ENCODE results near the gene TFPI2.

TFPI2 gene

DNA sequence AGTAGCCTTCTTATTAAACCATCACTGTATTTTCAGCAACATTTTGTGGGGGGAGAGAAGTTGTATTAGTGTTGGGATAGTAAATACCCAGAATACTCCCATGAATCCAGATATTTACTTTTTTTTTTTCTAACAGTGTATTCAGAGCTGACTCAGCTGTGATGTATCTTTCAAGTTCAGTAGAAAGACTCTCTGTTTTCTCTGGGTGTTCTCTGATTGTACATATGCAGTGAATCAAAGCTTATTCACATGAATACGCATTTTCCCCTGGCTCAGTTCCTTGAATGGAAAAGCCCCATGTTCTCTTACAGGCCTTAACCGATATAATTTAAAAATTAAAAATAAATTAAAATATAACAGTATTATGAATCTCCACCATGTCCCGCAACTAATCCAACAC lies 1.3 kb downstream of the TFPI2 start:
- no peak for DNase-seq (ENCODE audit: insufficient read length, low spot score)
- TF ChIP-seq TAF1 (IDR thresholded peaks at IDR 0.05; ENCODE audit: low read depth, low read length) (no peak), POLR2A (IDR thresholded peaks at IDR 0.05; ENCODE audit: low read depth, low read length) (no peak), POU2F2 (IDR thresholded peaks at IDR 0.05; ENCODE audit: low read depth, low read length) (no peak), PAX5 (IDR thresholded peaks at IDR 0.05; ENCODE audit: insufficient read depth, low read length, severe bottlenecking) (no peak), SPI1 (IDR thresholded peaks at IDR 0.05; ENCODE audit: low read depth, low read length) (no peak), POLR2AphosphoS5 (IDR thresholded peaks at IDR 0.05; ENCODE audit: low read depth, low read length) (no peak)
- FAIRE-seq: no peak

- TF ChIP-seq SPI1 (IDR thresholded peaks at IDR 0.05; ENCODE audit: low read depth, low read length): no peak
- TF ChIP-seq TAF1 (IDR thresholded peaks at IDR 0.05; ENCODE audit: low read depth, low read length): no peak
- TF ChIP-seq PAX5 (IDR thresholded peaks at IDR 0.05; ENCODE audit: insufficient read depth, low read length, severe bottlenecking): no peak
- no peak for TF ChIP-seq POU2F2 (IDR thresholded peaks at IDR 0.05; ENCODE audit: low read depth, low read length)
- TF ChIP-seq POLR2A (IDR thresholded peaks at IDR 0.05; ENCODE audit: low read depth, low read length): no peak
- TF ChIP-seq POLR2AphosphoS5 (IDR thresholded peaks at IDR 0.05; ENCODE audit: low read depth, low read length): no peak
- DNase-seq (ENCODE audit: insufficient read length, low spot score): no peak
- FAIRE-seq: no peak
Observed at GRCh38 chr7:93884541-93884940, 6.0 kb downstream of the TFPI2 start.

GRCh38 chr7:93883917-93884345 lies 6.6 kb downstream of the TFPI2 start:
- no peak for TF ChIP-seq POU2F2 (IDR thresholded peaks at IDR 0.05; ENCODE audit: low read depth, low read length)
- TF ChIP-seq TAF1 (IDR thresholded peaks at IDR 0.05; ENCODE audit: low read depth, low read length): no peak
- no peak for TF ChIP-seq PAX5 (IDR thresholded peaks at IDR 0.05; ENCODE audit: insufficient read depth, low read length, severe bottlenecking)
- TF ChIP-seq POLR2A (IDR thresholded peaks at IDR 0.05; ENCODE audit: low read depth, low read length): no peak
- TF ChIP-seq SPI1 (IDR thresholded peaks at IDR 0.05; ENCODE audit: low read depth, low read length): no peak
- DNase-seq (ENCODE audit: insufficient read length, low spot score) (no peak), FAIRE-seq (no peak)

DNA sequence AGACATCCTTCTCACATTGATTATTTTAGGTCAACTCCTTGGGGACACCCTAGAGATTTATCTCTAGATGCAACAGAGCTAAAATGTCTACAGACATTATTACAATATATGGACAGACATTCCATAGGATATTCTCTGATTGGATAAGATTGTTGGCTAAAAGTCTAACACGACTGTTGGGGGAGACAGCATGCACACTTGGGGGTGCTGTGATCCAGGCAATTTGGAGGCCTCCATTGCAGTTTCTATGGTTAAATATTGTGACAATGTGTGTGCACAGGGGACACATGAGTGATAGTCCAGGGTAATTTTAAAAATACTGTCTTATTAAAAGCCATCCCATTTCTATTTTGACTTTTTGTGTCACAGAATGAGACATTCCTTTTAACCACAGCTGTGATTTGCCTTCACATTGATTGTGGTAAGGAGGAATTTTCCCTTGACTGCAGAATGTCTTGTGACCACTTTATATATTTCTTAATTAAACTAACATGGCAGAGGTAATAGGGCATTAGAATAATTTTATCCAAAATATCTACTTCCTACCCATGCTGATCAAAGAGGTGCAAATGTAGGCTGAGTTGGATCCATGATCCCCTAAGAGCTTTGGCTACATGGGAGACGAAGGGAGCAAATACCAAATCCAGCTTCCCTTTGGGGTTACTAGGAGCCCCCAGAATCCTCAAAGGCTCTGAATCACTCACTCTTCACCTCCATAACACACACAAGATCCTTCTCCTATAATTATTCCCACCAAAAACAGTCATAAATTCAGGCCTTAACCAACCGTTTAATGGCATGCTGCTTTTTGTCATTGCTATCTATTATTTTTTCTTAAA lies 7.3 kb downstream of the TFPI2 start:
- TF ChIP-seq SPI1 (IDR thresholded peaks at IDR 0.05; ENCODE audit: low read depth, low read length) (no peak), PAX5 (IDR thresholded peaks at IDR 0.05; ENCODE audit: insufficient read depth, low read length, severe bottlenecking) (no peak), POLR2A (IDR thresholded peaks at IDR 0.05; ENCODE audit: low read depth, low read length) (no peak), POLR2AphosphoS5 (IDR thresholded peaks at IDR 0.05; ENCODE audit: low read depth, low read length) (no peak)
- DNase-seq (ENCODE audit: insufficient read length, low spot score): no peak
- FAIRE-seq: no peak

DNA sequence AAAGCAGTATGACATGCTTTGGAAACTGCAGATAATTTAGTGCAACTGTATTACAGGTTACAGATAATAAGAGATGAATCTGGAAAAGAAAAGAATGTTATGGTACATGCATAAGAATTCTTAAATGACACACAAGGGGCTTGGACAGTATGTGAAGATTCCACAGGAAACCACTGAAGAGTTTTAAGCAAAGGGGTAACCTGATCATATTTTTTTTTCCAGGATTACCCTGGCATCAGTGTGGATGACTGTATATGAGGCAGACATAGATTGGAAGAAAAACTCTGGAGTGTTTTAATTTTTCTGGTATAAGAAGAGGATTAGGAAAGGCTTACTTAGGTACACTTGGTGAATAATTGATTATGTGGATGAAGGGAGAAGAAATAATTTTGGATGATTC lies 8.1 kb downstream of the TFPI2 start:
- TF ChIP-seq POLR2A (IDR thresholded peaks at IDR 0.05; ENCODE audit: low read depth, low read length) (no peak), POU2F2 (IDR thresholded peaks at IDR 0.05; ENCODE audit: low read depth, low read length) (no peak), POLR2AphosphoS5 (IDR thresholded peaks at IDR 0.05; ENCODE audit: low read depth, low read length) (no peak), TAF1 (IDR thresholded peaks at IDR 0.05; ENCODE audit: low read depth, low read length) (no peak), SPI1 (IDR thresholded peaks at IDR 0.05; ENCODE audit: low read depth, low read length) (no peak), PAX5 (IDR thresholded peaks at IDR 0.05; ENCODE audit: insufficient read depth, low read length, severe bottlenecking) (no peak)
- FAIRE-seq (no peak), DNase-seq (ENCODE audit: insufficient read length, low spot score) (no peak)

DNA sequence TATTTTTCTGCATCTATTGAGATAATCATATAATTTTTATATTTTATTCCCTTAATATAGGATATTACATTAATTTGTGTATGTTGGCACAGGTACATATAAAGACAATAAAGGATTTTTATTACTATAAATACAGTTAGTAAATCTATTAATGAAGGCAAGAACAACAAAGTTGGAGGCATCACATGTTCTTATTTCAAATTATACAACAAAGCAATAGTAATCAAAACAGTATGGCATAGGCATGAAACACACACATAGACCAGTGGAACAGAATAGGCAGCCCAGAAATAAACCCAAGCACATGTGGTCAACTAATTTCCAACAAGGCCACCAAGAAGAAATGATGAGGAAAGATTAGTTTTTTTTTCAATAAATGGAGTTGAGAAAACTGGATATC lies 11.2 kb downstream of the TFPI2 start:
- DNase-seq (ENCODE audit: insufficient read length, low spot score): no peak
- FAIRE-seq: no peak
- TF ChIP-seq POU2F2 (IDR thresholded peaks at IDR 0.05; ENCODE audit: low read depth, low read length) (no peak), SPI1 (IDR thresholded peaks at IDR 0.05; ENCODE audit: low read depth, low read length) (no peak), POLR2AphosphoS5 (IDR thresholded peaks at IDR 0.05; ENCODE audit: low read depth, low read length) (no peak), PAX5 (IDR thresholded peaks at IDR 0.05; ENCODE audit: insufficient read depth, low read length, severe bottlenecking) (no peak), POLR2A (IDR thresholded peaks at IDR 0.05; ENCODE audit: low read depth, low read length) (no peak), TAF1 (IDR thresholded peaks at IDR 0.05; ENCODE audit: low read depth, low read length) (no peak)

GRCh38 chr7:93877742-93878141 lies 12.8 kb downstream of the TFPI2 start:
- DNase-seq (ENCODE audit: insufficient read length, low spot score) (no peak), FAIRE-seq (no peak)
- TF ChIP-seq SPI1 (IDR thresholded peaks at IDR 0.05; ENCODE audit: low read depth, low read length) (no peak), POU2F2 (IDR thresholded peaks at IDR 0.05; ENCODE audit: low read depth, low read length) (no peak), POLR2AphosphoS5 (IDR thresholded peaks at IDR 0.05; ENCODE audit: low read depth, low read length) (no peak), TAF1 (IDR thresholded peaks at IDR 0.05; ENCODE audit: low read depth, low read length) (no peak), POLR2A (IDR thresholded peaks at IDR 0.05; ENCODE audit: low read depth, low read length) (no peak), PAX5 (IDR thresholded peaks at IDR 0.05; ENCODE audit: insufficient read depth, low read length, severe bottlenecking) (no peak)

- FAIRE-seq (no peak), DNase-seq (ENCODE audit: insufficient read length, low spot score) (no peak)
- TF ChIP-seq SPI1 (IDR thresholded peaks at IDR 0.05; ENCODE audit: low read depth, low read length) (no peak), POLR2A (IDR thresholded peaks at IDR 0.05; ENCODE audit: low read depth, low read length) (no peak), POU2F2 (IDR thresholded peaks at IDR 0.05; ENCODE audit: low read depth, low read length) (no peak), TAF1 (IDR thresholded peaks at IDR 0.05; ENCODE audit: low read depth, low read length) (no peak), POLR2AphosphoS5 (IDR thresholded peaks at IDR 0.05; ENCODE audit: low read depth, low read length) (no peak), PAX5 (IDR thresholded peaks at IDR 0.05; ENCODE audit: insufficient read depth, low read length, severe bottlenecking) (no peak)
Observed at GRCh38 chr7:93873998-93874574, 16.5 kb downstream of the TFPI2 start.

GRCh38 chr7:93866886-93867285 lies 23.7 kb downstream of the TFPI2 start:
- TF ChIP-seq POLR2AphosphoS5 (IDR thresholded peaks at IDR 0.05; ENCODE audit: low read depth, low read length) (no peak), SPI1 (IDR thresholded peaks at IDR 0.05; ENCODE audit: low read depth, low read length) (no peak), POLR2A (IDR thresholded peaks at IDR 0.05; ENCODE audit: low read depth, low read length) (no peak), TAF1 (IDR thresholded peaks at IDR 0.05; ENCODE audit: low read depth, low read length) (no peak), POU2F2 (IDR thresholded peaks at IDR 0.05; ENCODE audit: low read depth, low read length) (no peak), PAX5 (IDR thresholded peaks at IDR 0.05; ENCODE audit: insufficient read depth, low read length, severe bottlenecking) (no peak)
- no peak for FAIRE-seq

More at GRCh38 chr7:93866886-93867285, 23.7 kb downstream of the TFPI2 start:
- DNase-seq (ENCODE audit: insufficient read length, low spot score): no peak

Measured in GM12891 (cell line).